Esophagus muscularis mucosa (tissue), 3 donors: ENCODE measurements around the gene EFR3B.

ENCODE experiments used
- POLR2A ChIP-seq: fragments of 450-650 bp; IDR thresholded peaks from one replicate; pipeline ENCODE4 v1.6.1; 2017; ENCODE audit warnings: antibody characterized with exemption, moderate library complexity, mild to moderate bottlenecking, low read depth
- TF ChIP-seq, protein P1 (sequence below), 3 experiments: fragments of 200-600 bp in 2 of 3; fragments of 450-650 bp in 1 of 3; sonication (generic) in 2 of 3; IDR thresholded peaks; one replicate each; pipeline ENCODE4 v1.5.1; 2017 to 2019; ENCODE audit warnings: antibody characterized with exemption in 3 of 3, mild to moderate bottlenecking in 2 of 3, moderate library complexity in 1 of 3

DNA sequence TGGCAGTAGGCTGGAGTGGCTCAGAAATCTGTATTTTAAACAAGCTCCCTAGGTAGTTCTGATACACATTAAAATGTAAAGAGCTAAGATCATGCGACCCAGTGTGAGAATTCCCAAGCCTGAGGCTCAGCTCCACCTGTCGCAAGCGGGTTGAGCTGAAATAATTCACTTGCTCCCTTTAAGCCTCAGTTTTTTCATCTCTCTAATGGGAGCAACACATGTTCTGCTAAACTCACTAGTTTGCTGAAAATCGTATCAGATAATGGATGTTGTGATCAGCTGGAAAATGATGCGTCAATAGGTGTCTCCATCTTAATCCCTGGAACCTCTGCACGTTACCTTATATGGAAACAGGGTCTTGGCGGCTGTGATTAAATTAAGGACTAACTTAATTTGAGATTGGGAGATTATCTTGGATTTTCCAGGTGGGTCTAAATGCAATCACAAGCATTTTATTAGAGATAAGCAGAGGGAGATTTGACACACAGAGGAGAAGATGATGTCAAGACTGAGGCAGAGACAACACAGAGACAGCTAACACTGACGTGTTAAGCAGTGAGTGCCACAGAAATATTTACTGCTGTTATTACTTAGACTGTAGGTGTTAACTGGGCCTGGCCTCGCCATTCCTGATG is 73.5 kb downstream of the EFR3B start:
- TF ChIP-seq, protein P1, sequence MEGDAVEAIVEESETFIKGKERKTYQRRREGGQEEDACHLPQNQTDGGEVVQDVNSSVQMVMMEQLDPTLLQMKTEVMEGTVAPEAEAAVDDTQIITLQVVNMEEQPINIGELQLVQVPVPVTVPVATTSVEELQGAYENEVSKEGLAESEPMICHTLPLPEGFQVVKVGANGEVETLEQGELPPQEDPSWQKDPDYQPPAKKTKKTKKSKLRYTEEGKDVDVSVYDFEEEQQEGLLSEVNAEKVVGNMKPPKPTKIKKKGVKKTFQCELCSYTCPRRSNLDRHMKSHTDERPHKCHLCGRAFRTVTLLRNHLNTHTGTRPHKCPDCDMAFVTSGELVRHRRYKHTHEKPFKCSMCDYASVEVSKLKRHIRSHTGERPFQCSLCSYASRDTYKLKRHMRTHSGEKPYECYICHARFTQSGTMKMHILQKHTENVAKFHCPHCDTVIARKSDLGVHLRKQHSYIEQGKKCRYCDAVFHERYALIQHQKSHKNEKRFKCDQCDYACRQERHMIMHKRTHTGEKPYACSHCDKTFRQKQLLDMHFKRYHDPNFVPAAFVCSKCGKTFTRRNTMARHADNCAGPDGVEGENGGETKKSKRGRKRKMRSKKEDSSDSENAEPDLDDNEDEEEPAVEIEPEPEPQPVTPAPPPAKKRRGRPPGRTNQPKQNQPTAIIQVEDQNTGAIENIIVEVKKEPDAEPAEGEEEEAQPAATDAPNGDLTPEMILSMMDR (IDR thresholded peaks at IDR 0.05) = no peak
- no peak for TF ChIP-seq POLR2A
